ENCODE results near the gene EN1. TPM values are rescaled to one million over a fixed set of nuclear protein-coding genes. Genes with fewer than 3 reads are reported as not detected.

EN1 gene
- polyA plus RNA-seq, 1 donor (not counting 4 experiments of a cell fraction or from before 2014, with no cell fraction given): 0.05 TPM

GRCh38 chr2:118813111-118813510 lies 34.3 kb downstream of the EN1 start:
- no peak for DNase-seq (ENCODE audit: low read depth, low spot score)
- H3K9ac ChIP-seq (ENCODE audit: control insufficient read depth, extremely low read depth, insufficient read depth, low read length): no peak overlapping the region
- H2AFZ ChIP-seq (ENCODE audit: control insufficient read depth, low read length): no peak overlapping the region

DNA sequence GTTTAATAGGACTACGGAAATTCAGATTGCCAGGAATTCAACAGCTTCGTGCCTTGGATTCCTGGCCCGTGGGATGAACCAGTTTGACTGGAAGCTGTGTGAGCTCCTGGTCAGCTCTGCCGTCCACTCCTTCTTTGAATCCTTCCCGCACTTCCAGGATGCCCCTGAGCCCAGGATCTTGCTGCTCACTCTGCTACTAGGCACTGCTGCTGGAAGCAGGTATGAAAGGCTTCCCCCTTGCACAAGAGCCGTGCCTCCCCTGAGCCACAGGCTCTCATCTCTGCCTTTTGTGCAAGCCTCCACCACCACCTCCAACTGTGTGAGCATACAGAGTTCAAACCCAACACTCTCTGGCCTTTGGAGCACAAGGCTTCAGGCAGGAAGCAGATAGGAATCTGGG lies 34.9 kb downstream of the EN1 start:
- Histone ChIP-seq H3K9me1 (ENCODE audit: control insufficient read depth, extremely low read depth, insufficient read depth, low read length) (no peaks in the 10 kb centered on the region), H3K27ac (ENCODE audit: control insufficient read depth, insufficient read depth, low read length) (no peak overlapping the region), H3K36me3 (ENCODE audit: control insufficient read depth in 2 of 2, extremely low read depth in 1 of 2, insufficient read depth in 2 of 2, low read length in 2 of 2) (no peaks in the 10 kb centered on the region), H3K4me1 (ENCODE audit: control insufficient read depth, extremely low read depth, insufficient read depth, low read length) (no peaks in the 10 kb centered on the region), H3K27me3 (ENCODE audit: control insufficient read depth, extremely low read depth, insufficient read depth, low read length) (peaks cover 2% of the 10 kb centered on the region), H2AFZ (ENCODE audit: control insufficient read depth, low read length) (no peak overlapping the region), H4K20me1 (ENCODE audit: control insufficient read depth, extremely low read depth, insufficient read depth, low read length) (no peaks in the 10 kb centered on the region), H3K9ac (ENCODE audit: control insufficient read depth, extremely low read depth, insufficient read depth, low read length) (no peak overlapping the region), H3K4me2 (ENCODE audit: control insufficient read depth, extremely low read depth, insufficient read depth, low read depth, low read length) (no peak overlapping the region), H3K79me2 (ENCODE audit: control insufficient read depth, insufficient read depth, low read length) (no peaks in the 10 kb centered on the region), H3K9me3 (ENCODE audit: control insufficient read depth, low read depth, low read length) (no peaks in the 10 kb centered on the region), H3K4me3 (ENCODE audit: control insufficient read depth in 2 of 3, extremely low read depth in 1 of 3, insufficient read depth in 2 of 3, low read depth in 1 of 3, low read length in 3 of 3) (no peak overlapping the region)
- DNase-seq (ENCODE audit: low read depth, low spot score) (no peak), FAIRE-seq (no peak)
- TF ChIP-seq CTCF (optimal IDR thresholded peaks at IDR 0.05 in 1 of 3, IDR thresholded peaks at IDR 0.05 in 1 of 3, conservative IDR thresholded peaks at IDR 0.05 in 1 of 3; ENCODE audit: extremely low read depth in 1 of 3, insufficient read depth in 2 of 3, low read length in 3 of 3) (no peak), EZH2 (IDR thresholded peaks at IDR 0.05; ENCODE audit: low read length) (no peak)
- dilution Hi-C loops (cut with MboI; ENCODE audit: extremely low pct_ligation_motif_present, low sequenced_read_pairs): no loop called here

More at GRCh38 chr2:118813111-118813510, 34.3 kb downstream of the EN1 start:
- H3K4me1 ChIP-seq (ENCODE audit: control insufficient read depth, extremely low read depth, insufficient read depth, low read length): no peaks in the 10 kb centered on the region
- no peaks in the 10 kb centered on the region for H3K79me2 ChIP-seq (ENCODE audit: control insufficient read depth, insufficient read depth, low read length)
- TF ChIP-seq CTCF (optimal IDR thresholded peaks at IDR 0.05 in 1 of 3, IDR thresholded peaks at IDR 0.05 in 1 of 3, conservative IDR thresholded peaks at IDR 0.05 in 1 of 3; ENCODE audit: extremely low read depth in 1 of 3, insufficient read depth in 2 of 3, low read length in 3 of 3): no peak
- no peak for TF ChIP-seq EZH2 (IDR thresholded peaks at IDR 0.05; ENCODE audit: low read length)
- no peaks in the 10 kb centered on the region for H3K9me3 ChIP-seq (ENCODE audit: control insufficient read depth, low read depth, low read length)
- no peak overlapping the region for H3K4me2 ChIP-seq (ENCODE audit: control insufficient read depth, extremely low read depth, insufficient read depth, low read depth, low read length)
- FAIRE-seq: no peak
- H3K27ac ChIP-seq (ENCODE audit: control insufficient read depth, insufficient read depth, low read length): no peak overlapping the region
- H3K4me3 ChIP-seq (ENCODE audit: control insufficient read depth in 2 of 3, extremely low read depth in 1 of 3, insufficient read depth in 2 of 3, low read depth in 1 of 3, low read length in 3 of 3): no peak overlapping the region
- H3K27me3 ChIP-seq (ENCODE audit: control insufficient read depth, extremely low read depth, insufficient read depth, low read length): peaks cover 2% of the 10 kb centered on the region
- no peaks in the 10 kb centered on the region for H3K36me3 ChIP-seq (ENCODE audit: control insufficient read depth in 2 of 2, extremely low read depth in 1 of 2, insufficient read depth in 2 of 2, low read length in 2 of 2)
- H4K20me1 ChIP-seq (ENCODE audit: control insufficient read depth, extremely low read depth, insufficient read depth, low read length): no peaks in the 10 kb centered on the region
- H3K9me1 ChIP-seq (ENCODE audit: control insufficient read depth, extremely low read depth, insufficient read depth, low read length): no peaks in the 10 kb centered on the region
- dilution Hi-C loops (cut with MboI; ENCODE audit: extremely low pct_ligation_motif_present, low sequenced_read_pairs): no loop called here

Measured in keratinocyte (primary cell).